SHP77 treated with DMSO at 0.1 percent for 48 hours (cell line): ENCODE data around the gene BCAR3.

Experiments used
- DNase-seq: peaks from one replicate; lab custom pipeline; 2025; lab: John Stamatoyannopoulos, UW

Gene BCAR3

DNA sequence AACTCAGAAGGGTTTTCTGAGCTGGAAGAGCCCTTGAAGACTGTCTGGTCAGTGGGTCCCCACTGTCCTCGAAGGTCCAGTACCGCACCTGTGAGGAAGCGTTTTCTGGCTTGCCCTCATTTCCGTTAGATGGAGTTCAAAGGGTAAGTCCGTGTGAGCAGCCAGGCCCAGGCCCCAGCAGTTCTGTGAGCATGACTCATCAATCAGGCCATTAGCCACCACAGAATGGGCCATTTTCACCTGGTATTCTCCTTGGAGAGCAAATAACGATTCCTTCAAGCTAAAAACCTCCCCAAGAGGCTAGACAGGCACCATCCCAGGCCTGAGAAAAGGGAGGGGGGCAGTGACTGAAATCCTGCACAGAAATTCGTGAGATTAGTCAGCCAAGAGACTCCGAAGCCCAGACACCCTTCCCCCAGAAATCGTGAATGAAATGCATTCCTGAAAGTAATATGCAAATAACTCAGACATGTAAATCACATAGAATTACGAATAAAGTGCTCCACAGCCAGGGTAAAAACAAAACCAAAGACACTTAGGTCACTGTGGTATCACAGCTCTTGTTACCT lies 66.0 kb downstream of the BCAR3 start:
- peak; percentile 42 for DNase-seq

DNA sequence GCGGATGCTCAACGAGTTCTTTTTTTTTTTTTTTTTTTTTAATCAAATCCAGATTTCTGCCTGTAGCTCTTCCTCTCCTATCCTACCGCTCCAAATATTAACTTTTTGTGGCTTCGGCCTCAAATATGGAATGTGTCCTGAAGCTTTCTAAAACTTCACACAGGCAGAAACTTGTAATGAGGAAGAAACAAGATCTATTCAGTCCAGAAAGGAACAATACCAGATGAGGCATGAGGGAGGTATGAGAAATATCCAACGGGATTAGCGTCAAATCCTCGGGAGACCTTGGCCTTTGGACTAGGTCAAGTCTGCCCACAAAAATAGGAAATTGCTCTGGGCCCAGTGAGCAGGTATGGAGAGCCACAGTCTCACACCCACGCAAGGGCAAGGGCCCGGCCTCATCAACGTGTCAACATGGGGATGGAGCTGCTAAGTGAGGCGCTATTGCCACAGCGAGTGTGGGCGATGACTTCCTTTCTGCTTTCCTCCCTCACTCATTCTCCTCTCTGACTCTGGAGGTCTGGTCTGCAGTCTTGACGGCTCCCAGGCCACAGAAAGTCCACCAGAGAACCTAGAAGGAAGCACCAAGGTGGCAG lies 66.6 kb downstream of the BCAR3 start:
- no peak for DNase-seq

DNA sequence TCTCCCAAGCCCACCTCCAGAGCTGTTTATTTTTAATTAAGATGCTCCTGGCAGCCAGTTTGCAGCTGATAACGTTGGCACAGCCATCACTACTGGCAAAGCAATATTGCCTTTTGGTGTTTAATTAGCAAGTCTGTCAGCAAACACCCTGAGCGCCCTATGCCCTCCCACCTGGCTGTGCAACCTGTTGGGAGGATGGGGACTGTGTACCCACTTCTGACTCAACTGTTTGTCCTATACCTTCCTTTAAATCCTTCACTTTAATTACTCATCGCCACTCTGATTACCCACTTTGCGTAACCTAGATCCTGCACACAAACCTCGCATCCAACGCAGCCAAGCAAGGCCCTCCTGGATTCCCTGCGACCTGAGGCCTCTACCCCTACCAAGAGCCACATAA lies 67.1 kb downstream of the BCAR3 start:
- peak; percentile 54 for DNase-seq

DNA sequence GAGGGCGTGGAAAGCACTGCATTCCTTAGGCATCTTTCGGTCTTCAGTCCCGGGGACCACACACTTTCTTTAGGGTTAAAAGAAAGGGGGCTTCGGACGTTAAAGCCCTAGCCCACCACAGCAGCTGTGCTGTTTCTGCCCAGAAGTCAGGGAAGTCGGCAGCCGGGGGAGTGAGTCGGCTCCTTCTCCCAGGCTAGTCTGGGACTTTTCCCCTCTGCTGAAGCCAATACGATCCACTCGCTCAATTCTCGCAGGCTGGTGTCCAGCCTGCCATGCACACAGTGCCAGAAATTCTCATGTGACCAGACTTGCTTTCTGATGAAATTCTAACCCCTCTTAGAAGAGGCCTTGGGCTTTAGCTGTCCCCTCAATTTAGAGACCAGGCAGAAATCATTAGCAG lies 67.7 kb downstream of the BCAR3 start:
- DNase-seq = peak; percentile 43

DNA sequence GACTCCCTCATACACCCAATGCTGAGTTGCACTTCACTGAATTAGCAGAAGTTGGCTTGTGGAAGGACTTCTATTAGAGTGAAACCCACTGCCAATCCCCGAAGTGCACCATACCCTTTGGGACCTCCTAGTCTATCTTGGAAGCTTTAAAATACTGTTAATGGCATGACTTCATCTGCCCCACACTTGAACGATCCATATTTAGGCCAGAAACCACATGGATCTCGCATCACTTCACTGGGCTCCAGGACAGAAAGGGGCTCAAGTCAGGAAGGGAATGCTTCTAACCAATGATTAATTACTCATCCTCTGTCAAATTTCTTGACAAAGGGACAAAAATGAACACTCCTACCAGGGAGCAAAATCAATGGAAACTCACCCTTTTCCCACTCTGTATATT lies 69.1 kb downstream of the BCAR3 start:
- DNase-seq = no peak

- DNase-seq = no peak
These were observed 70.0 kb downstream of the BCAR3 start for GRCh38 chr1:93611668-93612067.

- no peak for DNase-seq
These were observed 72.1 kb downstream of the BCAR3 start for GRCh38 chr1:93609536-93609935.

- DNase-seq = no peak
These were observed 73.2 kb downstream of the BCAR3 start for GRCh38 chr1:93608187-93609109.

DNA sequence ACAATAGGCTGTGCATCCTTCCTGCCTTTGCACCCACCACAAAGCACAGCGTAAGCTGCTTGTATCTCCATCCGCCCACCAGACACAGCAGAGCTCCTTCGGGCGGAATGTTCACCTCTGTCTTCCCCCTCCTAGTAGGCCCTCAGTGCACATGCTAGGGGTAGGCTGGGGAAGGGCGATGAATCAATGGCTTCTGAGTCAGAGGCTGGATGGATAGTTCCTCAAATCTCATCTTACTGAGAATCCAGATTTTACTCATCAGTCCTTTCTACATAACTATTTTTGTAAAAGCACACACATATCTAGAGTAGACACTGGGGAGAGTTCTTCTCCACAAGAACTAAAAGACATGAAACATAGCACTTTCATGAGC lies 73.8 kb downstream of the BCAR3 start:
- no peak for DNase-seq

DNA sequence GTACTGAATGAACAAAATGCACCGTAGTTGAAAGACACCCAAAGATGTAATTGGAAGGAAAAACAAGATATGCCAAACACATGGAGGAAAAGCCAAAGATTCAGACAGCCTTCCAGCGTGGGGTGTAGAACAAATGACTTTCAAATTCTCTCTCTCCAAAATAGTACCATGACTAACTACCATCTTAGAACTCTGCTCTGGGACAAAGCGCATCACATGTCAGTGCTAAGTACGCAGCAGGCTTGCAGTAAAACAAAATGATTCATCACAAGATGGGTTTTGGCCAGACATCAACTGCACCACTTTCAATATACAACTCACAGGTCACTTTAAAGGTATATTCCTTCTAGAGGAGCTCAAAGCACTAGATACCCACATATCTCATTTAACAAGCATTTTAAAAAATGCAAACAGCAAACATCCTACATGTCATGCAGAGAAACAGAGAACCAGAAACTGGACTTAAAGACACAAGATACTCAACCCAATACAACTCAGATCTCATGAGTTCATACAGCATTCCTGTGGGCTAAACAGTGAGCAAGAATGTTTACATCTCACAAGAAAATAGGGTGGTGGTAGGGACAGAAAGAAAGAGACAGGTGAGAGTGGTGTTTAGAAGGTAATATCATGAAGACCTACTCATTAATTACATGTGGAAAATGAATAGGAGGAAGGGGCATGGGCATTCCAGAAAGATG lies 75.7 kb downstream of the BCAR3 start:
- no peak for DNase-seq

DNA sequence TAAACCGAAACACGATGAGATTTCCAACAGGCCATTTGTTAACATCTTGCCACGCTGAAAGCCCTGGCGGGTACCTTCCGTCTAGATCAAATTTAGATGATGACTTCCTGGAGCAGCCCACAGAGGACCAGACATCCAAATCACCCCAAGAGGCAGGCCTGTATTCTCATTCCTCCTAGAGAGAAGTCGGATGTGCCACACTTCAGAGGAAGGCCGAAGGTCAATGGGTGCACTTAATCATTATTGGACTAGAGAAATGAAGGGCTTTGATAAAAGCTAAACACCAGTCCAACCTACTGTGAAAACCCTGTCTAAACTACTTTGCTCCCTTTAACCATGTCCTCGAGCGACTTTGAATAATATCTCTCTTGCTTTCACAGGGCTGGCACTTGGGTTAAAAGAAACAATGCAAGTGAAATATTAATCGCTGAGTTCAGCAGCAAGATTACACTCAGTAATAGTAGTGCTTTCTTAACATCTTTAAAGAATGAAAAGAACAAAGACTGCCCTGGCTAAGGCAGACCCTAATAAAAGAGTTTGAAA lies 76.5 kb downstream of the BCAR3 start:
- DNase-seq = no peak

DNA sequence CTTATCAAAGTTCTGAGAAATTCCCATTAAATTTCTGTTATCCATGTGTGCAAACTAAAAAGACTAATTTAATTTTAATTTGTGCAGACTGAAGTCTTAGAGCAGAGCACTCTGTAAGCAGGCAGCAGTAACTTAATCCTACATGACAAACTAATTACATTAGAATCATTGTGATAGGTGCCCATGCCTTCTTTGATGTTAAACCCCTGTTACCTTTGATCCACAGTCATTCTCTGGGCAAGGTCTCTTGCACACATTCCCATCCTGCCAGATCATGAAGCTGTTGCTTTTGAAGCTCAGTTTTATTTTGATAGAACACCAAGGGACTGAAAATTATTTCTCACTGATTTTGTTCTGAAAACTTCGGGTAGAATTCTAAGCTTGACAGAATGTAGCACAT lies 77.2 kb downstream of the BCAR3 start:
- no peak for DNase-seq

- DNase-seq = no peak
These were observed 78.0 kb downstream of the BCAR3 start for GRCh38 chr1:93603601-93604000.

DNA sequence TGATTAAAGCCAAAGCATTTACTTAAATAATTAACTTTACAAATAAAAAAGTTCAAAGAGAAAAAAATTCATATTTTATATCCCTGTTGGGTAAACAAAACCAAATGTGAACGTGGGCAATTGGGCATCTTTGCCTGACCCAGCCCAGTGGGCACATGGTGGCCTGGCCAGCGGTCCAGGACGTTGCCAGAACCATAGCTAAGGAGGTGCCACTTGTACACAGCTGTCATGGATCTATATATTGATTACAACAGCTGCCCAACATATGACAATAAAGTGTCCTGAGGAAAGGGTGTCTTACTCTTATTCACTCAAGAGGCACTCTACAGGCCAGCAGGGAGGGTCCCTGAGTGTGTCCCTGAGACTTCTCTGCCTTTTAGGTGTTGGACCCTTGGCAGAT lies 78.5 kb downstream of the BCAR3 start:
- DNase-seq = no peak

DNA sequence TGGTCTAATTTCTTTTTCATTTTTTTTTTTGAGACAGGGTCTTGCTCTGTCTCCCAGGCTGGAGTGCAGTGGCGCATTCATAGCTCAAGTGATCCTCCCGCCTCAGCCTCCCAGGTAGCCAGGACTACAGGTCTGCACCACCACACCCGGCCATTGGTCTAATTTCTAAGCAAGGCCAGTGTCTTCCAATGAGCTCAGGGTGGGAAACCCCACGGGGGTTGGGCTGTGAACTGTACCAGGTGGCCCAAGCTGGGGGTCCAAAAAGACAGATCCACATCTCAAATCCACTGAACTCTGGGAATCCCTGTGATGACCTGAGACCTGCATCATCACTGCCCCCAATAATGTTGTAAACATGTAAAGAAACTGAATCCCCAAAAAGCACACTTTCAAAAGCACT lies 79.5 kb downstream of the BCAR3 start:
- DNase-seq = no peak

DNA sequence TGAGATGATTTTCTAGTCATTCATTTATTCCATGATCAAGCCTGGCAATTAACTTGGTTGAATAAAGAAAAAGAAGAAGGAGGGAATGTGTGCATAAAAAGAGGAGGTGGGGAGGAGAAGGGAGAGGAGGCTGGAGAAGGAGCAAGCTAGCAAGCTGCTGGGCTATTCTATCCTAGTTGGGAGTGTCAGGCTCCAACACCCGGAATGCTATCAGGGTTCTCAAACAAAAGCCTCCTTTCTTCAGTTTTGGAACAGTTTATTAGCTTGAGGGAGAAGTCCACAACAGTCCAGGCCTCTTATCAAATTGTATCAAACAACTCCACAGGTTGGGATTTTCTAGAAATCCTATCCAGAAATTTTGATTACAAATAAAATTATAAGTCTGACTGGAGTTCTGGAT lies 80.0 kb downstream of the BCAR3 start:
- DNase-seq = no peak

DNA sequence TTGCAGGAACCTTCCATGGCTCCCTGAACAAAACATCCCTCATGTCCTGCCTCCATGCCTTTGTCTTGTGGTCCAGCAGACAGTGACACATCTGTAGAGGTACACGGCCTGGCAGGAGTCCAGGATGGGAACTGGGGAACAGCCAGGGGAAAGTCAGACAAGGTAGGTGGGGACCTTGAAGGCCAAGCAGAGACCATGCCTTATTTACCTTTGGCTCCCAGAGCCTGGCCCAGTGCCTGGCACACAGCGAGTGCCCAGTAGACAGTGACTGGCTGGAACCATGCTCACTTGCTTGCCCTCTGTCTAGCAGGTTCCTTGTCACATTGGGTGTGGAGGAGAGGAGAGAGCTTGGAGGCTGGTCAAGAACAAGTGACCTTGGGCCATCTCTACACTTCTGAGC lies 81.0 kb downstream of the BCAR3 start:
- no peak for DNase-seq

DNA sequence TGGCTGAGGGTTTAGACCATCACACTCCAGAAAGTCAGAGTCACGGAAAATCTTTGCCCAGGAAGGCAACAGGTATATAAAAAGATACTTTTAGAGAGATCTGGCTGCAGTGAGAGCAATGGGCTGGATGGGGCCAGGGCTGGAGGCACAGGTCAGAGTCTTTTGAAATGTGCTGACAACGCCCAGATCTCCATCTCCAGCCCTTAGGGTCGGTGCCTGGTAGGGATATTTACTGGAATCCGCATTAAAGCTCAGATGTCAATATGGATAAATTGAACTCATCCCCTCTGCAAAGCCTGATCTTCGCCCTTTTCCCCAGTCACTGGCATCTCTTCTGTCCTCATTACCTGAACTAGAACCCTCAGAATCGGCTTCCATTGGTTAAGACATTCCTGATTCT lies 82.2 kb downstream of the BCAR3 start:
- DNase-seq = no peak

DNA sequence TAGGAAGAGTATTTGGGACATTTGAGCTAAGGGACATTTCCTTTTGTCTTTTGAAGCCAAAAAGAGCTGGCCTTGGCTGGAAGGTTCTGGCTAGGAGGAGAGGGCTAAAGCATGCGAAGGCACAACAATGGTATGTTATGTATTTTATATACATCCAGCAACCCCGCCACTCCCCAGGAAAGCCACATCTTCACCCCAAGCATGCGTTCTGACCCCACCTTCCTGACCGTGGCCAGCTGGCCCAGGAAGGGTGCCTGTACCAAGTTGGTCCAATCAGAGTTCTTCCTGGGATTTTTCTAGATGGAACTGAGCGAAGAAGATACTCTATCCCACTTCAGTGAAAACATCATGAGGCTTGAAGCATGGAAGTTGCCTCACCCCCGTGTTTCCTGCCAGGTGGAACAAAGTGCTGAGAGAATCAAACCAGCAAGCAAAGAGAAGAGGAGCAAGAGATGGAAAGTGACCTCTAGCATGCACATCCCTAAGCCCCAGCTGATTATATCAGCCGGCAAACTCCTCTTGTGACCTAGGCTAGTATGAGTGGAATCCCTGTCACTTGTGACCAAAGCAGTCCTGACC lies 82.7 kb downstream of the BCAR3 start:
- no peak for DNase-seq

DNA sequence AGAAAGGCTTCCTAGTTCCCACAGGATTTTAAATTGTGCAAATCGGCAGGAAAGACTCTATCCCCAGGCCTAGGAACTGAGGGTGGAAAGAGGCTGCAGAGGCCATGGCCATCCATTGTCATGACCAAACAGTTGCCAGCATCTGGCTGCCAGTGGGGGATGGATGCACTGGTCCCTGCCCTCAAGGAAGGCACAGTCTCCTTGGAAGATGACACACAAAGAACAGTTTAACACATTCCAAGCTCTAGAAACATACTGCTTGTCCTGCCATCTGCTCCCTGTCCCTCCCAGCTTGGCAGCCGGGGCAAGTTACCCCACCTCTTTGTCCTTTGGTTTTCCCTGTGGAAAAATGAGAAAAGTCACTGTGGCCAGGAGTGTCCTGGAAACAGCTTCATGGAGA lies 83.2 kb downstream of the BCAR3 start:
- no peak for DNase-seq

DNA sequence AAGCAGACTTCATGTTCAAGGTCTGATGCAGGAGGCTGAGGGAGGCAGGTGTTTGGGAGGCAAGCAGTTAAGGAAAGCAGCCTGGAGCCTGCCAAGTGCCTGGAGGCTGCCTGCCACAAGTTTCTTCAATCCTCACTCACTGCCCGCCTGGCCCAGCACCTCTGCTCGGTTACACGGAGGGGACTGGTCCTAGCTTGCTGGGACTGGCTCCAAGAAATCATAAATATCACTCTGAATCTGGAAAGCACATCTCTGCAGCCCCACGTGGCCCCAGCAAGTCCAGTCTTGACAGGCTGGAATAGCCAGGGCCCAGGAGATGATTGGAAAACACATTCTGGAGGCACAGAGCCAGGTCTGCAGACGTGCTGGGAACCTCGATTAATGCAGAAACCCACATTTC lies 83.9 kb downstream of the BCAR3 start:
- DNase-seq = no peak
